Effector memory CD4-positive, alpha-beta T cell (primary cell): ENCODE data around the gene OR10D3.
"Not testable (repeated sequence)": the region's sequence is repeated elsewhere in the genome, so short reads cannot be mapped to it uniquely, and the experiment has no call there.

Experiments used
- DNase-seq, 3 donors: peaks; one replicate each; pipeline ENCODE4 v3.0.0-alpha.2; 2020
- H3K27ac ChIP-seq: 2 replicates; pipeline ENCODE4 v1.7.0; 2013; ENCODE audit warnings: mild to moderate bottlenecking, low read length, moderate library complexity; ENCODE audit not compliant: insufficient read depth, poor library complexity, severe bottlenecking
- H3K27me3 ChIP-seq: replicated peaks from 2 replicates; pipeline ENCODE4 v1.7.0; 2013; ENCODE audit warnings: mild to moderate bottlenecking, low read length; ENCODE audit not compliant: insufficient read depth, control insufficient read depth, poor library complexity, severe bottlenecking
- H3K36me3 ChIP-seq: 2 replicates; pipeline ENCODE4 v1.7.0; 2013; ENCODE audit warnings: mild to moderate bottlenecking, low read length, moderate library complexity; ENCODE audit not compliant: control insufficient read depth, insufficient read depth
- H3K4me1 ChIP-seq: 2 replicates; pipeline ENCODE4 v1.7.0; 2013; ENCODE audit warnings: low read length, mild to moderate bottlenecking; ENCODE audit not compliant: control insufficient read depth, insufficient read depth, poor library complexity, severe bottlenecking
- H3K4me3 ChIP-seq: 2 replicates; pipeline ENCODE4 v1.7.0; 2013; ENCODE audit warnings: low read length, low read depth, mild to moderate bottlenecking; ENCODE audit not compliant: insufficient read depth, poor library complexity, severe bottlenecking
- H3K9me3 ChIP-seq: 2 replicates; pipeline ENCODE4 v1.7.0; 2013; ENCODE audit warnings: mild to moderate bottlenecking, low read length, moderate library complexity; ENCODE audit not compliant: control insufficient read depth

OR10D3 gene

DNA sequence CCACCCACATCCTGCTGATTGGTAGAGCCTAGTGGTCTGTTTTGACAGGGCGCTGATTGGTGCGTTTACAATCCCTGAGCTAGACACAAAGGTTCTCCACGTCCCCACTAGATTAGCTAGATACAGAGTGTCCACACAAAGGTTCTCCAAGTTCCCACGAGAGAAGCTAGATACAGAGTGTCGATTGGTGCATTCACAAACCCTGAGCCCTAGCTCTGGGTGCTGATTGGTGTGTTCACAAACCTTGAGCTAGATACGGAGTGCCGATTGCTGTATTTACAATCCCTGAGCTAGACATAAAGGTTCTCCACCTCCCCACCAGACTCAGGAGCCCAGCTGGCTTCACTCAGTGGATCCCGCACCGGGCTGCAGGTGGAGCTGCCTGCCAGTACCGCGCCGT is 12.8 kb upstream of the OR10D3 start:
- not testable (repeated sequence) for DNase-seq

GRCh38 chr11:124170801-124171586 is 12.2 kb upstream of the OR10D3 start:
- Histone ChIP-seq H3K27me3 (peaks cover 4% of the 10 kb centered on the region), H3K4me3 (no peak overlapping the region), H3K36me3 (no peaks in the 10 kb centered on the region), H3K4me1 (no peaks in the 10 kb centered on the region), H3K27ac (no peak overlapping the region), H3K9me3 (no peaks in the 10 kb centered on the region)
- no peak for DNase-seq

More for the DNA sequence above, 12.8 kb upstream of the OR10D3 start:
- not testable (repeated sequence) for H3K4me1 ChIP-seq, H3K9me3 ChIP-seq, H3K27me3 ChIP-seq, H3K27ac ChIP-seq, H3K36me3 ChIP-seq, H3K4me3 ChIP-seq

DNA sequence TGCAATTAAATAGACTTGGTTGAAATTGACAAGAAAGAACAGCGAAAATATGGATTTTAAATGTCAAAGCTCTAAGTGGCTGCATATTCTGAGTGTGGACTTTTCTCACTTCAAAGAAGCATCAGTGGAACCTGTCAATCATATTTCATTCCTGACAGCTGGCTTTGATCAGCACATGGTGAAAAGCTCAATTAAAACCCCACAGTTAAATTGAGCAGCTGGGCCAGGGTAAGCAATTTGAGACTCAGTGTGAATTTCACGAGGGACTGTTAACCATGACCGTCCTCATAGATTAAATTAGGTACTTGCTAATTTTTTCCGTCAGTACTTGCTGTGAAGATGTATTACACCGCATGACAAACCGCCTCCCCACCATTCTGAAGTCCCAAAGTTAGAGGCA is 11.0 kb upstream of the OR10D3 start:
- H3K27me3 ChIP-seq: peaks cover 4% of the 10 kb centered on the region
- no peak overlapping the region for H3K4me3 ChIP-seq
- DNase-seq: no peak
- H3K9me3 ChIP-seq: no peaks in the 10 kb centered on the region
- no peaks in the 10 kb centered on the region for H3K36me3 ChIP-seq
- no peak overlapping the region for H3K27ac ChIP-seq
- H3K4me1 ChIP-seq: no peaks in the 10 kb centered on the region

- no peaks in the 10 kb centered on the region for H3K4me1 ChIP-seq
- H3K36me3 ChIP-seq: no peaks in the 10 kb centered on the region
- H3K4me3 ChIP-seq: no peak overlapping the region
- no peak overlapping the region for H3K27ac ChIP-seq
- no peaks in the 10 kb centered on the region for H3K9me3 ChIP-seq
- H3K27me3 ChIP-seq: peaks cover 2% of the 10 kb centered on the region
- DNase-seq: no peak
These were observed 10.5 kb upstream of the OR10D3 start for GRCh38 chr11:124172599-124172998.

- Histone ChIP-seq H3K36me3 (no peaks in the 10 kb centered on the region), H3K27ac (no peak overlapping the region), H3K4me3 (no peak overlapping the region), H3K4me1 (no peaks in the 10 kb centered on the region), H3K27me3 (no peaks in the 10 kb centered on the region), H3K9me3 (no peaks in the 10 kb centered on the region)
- DNase-seq: no peak
These were observed 9.1 kb upstream of the OR10D3 start for GRCh38 chr11:124174001-124174583.

DNA sequence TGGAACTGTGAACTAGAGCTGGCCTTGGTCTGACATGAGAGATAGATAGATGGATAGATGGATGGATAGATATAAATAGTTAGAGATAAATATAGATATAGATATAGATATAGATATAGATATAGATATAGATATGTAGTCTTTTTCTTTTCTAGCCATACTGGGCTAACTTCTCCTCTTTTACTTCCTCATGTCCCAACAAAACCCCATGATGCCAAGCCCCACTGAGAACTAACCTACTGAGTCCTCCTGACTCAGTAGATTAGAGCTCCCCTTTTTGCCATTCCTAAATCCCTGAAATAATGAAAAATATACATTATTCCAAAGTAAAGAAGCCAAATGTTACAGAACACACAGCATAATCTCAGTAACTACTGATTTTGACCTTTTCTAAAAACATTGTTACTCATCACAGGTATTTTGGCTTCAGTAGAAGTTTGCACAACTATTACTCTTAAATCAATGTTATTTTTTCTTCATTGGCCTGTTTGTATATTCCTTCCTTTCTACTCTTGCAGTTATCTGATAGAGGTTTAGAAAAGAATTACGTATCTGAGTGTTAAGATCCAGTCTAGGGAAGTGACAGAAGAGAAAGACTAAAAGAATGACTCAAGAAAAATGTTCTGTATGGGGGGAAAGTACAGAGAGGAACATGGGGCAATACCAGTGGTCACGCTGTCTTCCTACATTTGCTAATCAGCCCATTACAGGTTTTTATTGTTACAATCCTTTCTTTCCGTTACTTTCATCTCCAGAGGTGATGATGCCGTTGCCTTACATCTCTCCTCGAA is 6.0 kb upstream of the OR10D3 start:
- no peaks in the 10 kb centered on the region for H3K27me3 ChIP-seq
- H3K36me3 ChIP-seq: no peaks in the 10 kb centered on the region
- no peaks in the 10 kb centered on the region for H3K9me3 ChIP-seq
- no peaks in the 10 kb centered on the region for H3K4me1 ChIP-seq
- H3K4me3 ChIP-seq: no peak overlapping the region
- no peak for DNase-seq
- no peak overlapping the region for H3K27ac ChIP-seq

GRCh38 chr11:124179310-124179709 is 3.8 kb upstream of the OR10D3 start:
- no peak for DNase-seq

DNA sequence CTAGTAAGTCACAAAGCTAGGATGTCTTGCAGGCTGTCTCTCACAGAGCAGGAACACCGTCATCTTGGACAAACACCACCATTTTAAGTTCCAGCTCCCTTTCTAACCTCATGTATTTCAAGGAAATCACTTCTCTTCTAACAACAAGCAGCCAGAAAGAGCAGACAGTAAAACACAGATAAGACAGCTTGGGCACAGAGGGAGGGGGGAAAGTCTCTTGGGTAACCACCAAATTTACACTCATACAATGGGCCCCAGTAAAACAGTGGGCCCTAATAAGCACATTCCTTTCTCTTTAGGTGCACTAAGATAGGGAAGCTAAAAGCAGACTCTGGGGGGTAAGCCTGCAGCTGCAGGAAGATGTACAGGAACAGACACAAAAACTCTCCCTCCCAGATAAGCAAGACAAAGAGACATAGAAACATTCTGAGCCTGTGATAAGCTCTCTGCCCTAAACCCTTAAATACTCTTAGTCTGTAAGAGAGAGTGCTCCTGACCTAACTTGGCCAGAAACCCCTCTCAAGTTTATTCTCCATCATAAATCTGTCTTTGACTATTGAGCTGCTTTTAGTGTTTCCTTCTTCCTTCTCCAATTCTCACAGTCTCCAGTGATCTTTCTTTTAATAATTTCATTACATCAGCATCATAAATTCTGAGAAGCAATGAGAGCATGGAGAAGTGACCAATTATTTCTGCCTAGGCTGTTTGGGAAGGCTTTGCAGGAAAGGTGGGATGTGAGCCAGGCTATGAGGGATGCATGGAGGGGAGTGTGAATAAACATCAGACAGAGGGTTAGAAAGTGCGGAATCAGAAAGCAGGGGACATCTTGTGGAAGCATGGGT is 7.4 kb downstream of the OR10D3 start:
- Histone ChIP-seq H3K4me1 (no peaks in the 10 kb centered on the region), H3K27ac (no peak overlapping the region), H3K4me3 (no peak overlapping the region), H3K27me3 (no peaks in the 10 kb centered on the region), H3K9me3 (no peaks in the 10 kb centered on the region), H3K36me3 (no peaks in the 10 kb centered on the region)
- DNase-seq: no peak

More at GRCh38 chr11:124179310-124179709, 3.8 kb upstream of the OR10D3 start:
- Histone ChIP-seq H3K36me3 (no peaks in the 10 kb centered on the region), H3K4me3 (no peak overlapping the region), H3K27ac (no peak overlapping the region), H3K4me1 (no peaks in the 10 kb centered on the region), H3K9me3 (no peaks in the 10 kb centered on the region), H3K27me3 (no peaks in the 10 kb centered on the region)

DNA sequence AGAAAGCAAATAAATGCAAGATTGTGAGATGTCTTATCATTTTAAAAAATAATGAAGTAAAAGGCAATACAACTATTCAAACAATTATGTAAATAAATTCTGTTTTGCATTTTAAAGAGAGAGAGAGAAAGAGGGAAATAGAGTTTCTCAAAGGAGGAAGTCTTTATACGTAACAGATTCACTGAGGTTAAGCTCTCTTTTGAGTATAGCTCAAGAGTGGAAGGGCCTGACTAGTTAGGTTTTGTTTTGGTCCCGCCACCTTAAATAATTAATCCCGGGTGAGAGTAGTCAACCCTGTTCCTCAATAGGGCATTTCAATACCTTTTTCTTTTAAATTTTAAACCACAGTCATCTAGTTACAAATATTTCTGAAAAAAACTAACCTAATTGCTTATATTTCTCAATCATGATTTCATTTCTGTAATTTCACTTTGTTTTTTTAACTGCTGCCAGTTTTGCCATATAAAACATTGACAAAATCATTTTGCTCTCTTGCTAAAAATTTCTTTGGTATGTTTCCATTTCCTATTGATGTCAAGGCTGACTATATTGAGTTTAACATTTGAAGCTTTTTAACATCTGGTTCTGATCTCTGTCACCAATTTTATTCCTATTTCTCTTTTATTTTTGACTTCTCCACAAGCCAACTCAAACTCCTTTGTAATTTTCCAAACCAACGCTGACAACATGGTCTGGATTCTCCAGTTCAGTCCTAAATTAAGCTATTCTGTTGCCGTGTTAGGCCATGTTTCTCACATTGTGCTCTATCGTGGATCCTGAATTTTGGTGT is 10.3 kb downstream of the OR10D3 start:
- Histone ChIP-seq H3K4me3 (no peak overlapping the region), H3K4me1 (no peaks in the 10 kb centered on the region), H3K27me3 (no peaks in the 10 kb centered on the region)

More for the DNA sequence above, 10.3 kb downstream of the OR10D3 start:
- Histone ChIP-seq H3K9me3 (no peaks in the 10 kb centered on the region), H3K36me3 (no peaks in the 10 kb centered on the region), H3K27ac (no peak overlapping the region)
- DNase-seq: no peak
